H1 (cell line): ENCODE data around the gene SMIM38. TPM values are rescaled to one million over a fixed set of nuclear protein-coding genes. Genes with fewer than 3 reads are reported as not detected.

Experiments used
- BRCA1 ChIP-seq: IDR thresholded peaks from 2 replicates; pipeline ENCODE4 v1.6.1; 2012; ENCODE audit warnings: low read depth, low read length, improper control_type of control experiment
- CHD2 ChIP-seq: IDR thresholded peaks from 2 replicates; pipeline ENCODE4 v1.6.1; 2012; ENCODE audit warnings: low read length, improper control_type of control experiment
- CHD7 ChIP-seq: fragments of 300-600 bp; sonication (generic); IDR thresholded peaks from 2 replicates; pipeline ENCODE4 v1.7.1; 2012; ENCODE audit warnings: low read length, moderate library complexity, mild to moderate bottlenecking, inconsistent platforms; ENCODE audit not compliant: insufficient replicate concordance
- CREB1 ChIP-seq: IDR thresholded peaks from 2 replicates; pipeline ENCODE4 v1.6.1; 2012; ENCODE audit warnings: inconsistent platforms
- EP300 ChIP-seq, 2 experiments: IDR thresholded peaks; 1 replicate in 1 of 2; 2 replicates in 1 of 2; pipeline ENCODE4 v1.6.1; 2011 to 2012; ENCODE audit warnings: low read depth in 2 of 2, low read length in 2 of 2, mild to moderate bottlenecking in 2 of 2, borderline replicate concordance in 1 of 2, inconsistent platforms in 1 of 2, moderate library complexity in 1 of 2
- GTF2F1 ChIP-seq: IDR thresholded peaks from 2 replicates; pipeline ENCODE4 v1.6.1; 2012; ENCODE audit warnings: low read depth, low read length, improper control_type of control experiment, borderline replicate concordance
- HDAC2 ChIP-seq, 2 experiments: fragments of 300-600 bp in 1 of 2; sonication (generic) in 1 of 2; IDR thresholded peaks; 2 replicates each; pipeline ENCODE4 v1.6.1; 2011 to 2012; ENCODE audit warnings: low read depth in 2 of 2, low read length in 2 of 2, mild to moderate bottlenecking in 2 of 2, moderate library complexity in 2 of 2, borderline replicate concordance in 1 of 2, inconsistent platforms in 1 of 2
- KDM5A ChIP-seq: fragments of 200-600 bp; IDR thresholded peaks from 2 replicates; pipeline ENCODE4 v1.7.1; 2012; ENCODE audit warnings: mild to moderate bottlenecking, low read length, inconsistent platforms, mixed read lengths
- RAD21 ChIP-seq, 2 experiments: IDR thresholded peaks in 1 of 2; conservative IDR thresholded peaks in 1 of 2; 2 replicates each; pipeline ENCODE4 v1.6.1; 2011; ENCODE audit warnings: low read depth in 2 of 2, low read length in 2 of 2, improper control_type of control experiment in 1 of 2, inconsistent platforms in 1 of 2, mild to moderate bottlenecking in 1 of 2, moderate library complexity in 1 of 2
- SP1 ChIP-seq: IDR thresholded peaks from 2 replicates; pipeline ENCODE4 v1.6.1; 2011; ENCODE audit warnings: low read depth, low read length
- SP2 ChIP-seq: IDR thresholded peaks from 2 replicates; pipeline ENCODE4 v1.6.1; 2012; ENCODE audit warnings: mild to moderate bottlenecking, low read length, inconsistent platforms
- TAF1 ChIP-seq: IDR thresholded peaks from 2 replicates; pipeline ENCODE4 v1.6.1; 2011; ENCODE audit warnings: mild to moderate bottlenecking, low read depth, low read length
- polyA plus RNA-seq, 7 experiments: library from polyadenylated mRNA; depleted of rRNA in 3 of 7; stranded (reverse) in 5 of 7; unstranded in 2 of 7; fragments of >200 nt in 5 of 7; fragments of 200-250 nt in 2 of 7; gene quantifications; 1 replicate in 5 of 7; 2 replicates in 1 of 7; 4 replicates in 1 of 7; pipeline versions ENCODE4 v1.2.1 to v1.2.3, GENCODE V29; 2011 to 2013; ENCODE audit warnings: missing spikeins in 2 of 7, mixed read lengths in 2 of 7
- total RNA-seq: library from RNA; stranded (reverse); fragmentation: NEBNext Ultra II Directional; extraction: Animal tissue kit (Norgen Biotek cat#: 25700); gene quantifications from 2 replicates; pipeline ENCODE4 v1.2.1, GENCODE V29; 2021

The SMIM38 gene
- total and polyA plus RNA-seq, 2 of the 8 experiments (the other 6 are each of a cell fraction or from before 2014, with no cell fraction given): 0.17 to 0.20 TPM

- TF ChIP-seq CHD7: no peak
- TF ChIP-seq CHD2: no peak
- TF ChIP-seq HDAC2 (IDR thresholded peaks at IDR 0.05; ENCODE audit: borderline replicate concordance in 1 of 2, low read depth in 2 of 2, low read length in 2 of 2): no peak
- TF ChIP-seq EP300 (IDR thresholded peaks at IDR 0.05; ENCODE audit: borderline replicate concordance in 1 of 2, low read depth in 2 of 2, low read length in 2 of 2): no peak
- TF ChIP-seq TAF1: no peak
- no peak for TF ChIP-seq RAD21 (IDR thresholded peaks at IDR 0.05 in 1 of 2, conservative IDR thresholded peaks at IDR 0.05 in 1 of 2; ENCODE audit: low read depth in 2 of 2, low read length in 2 of 2)
- TF ChIP-seq BRCA1: no peak
- TF ChIP-seq SP1: no peak
- TF ChIP-seq SP2: no peak
- TF ChIP-seq GTF2F1: no peak
- no peak for TF ChIP-seq CREB1
- TF ChIP-seq KDM5A: no peak
Measured at GRCh38 chr11:69121021-69121420, 34.7 kb upstream of the SMIM38 start (continued).
